RWPE2 (cell line): Measurements from ENCODE around the gene CPEB2.

Experiments used
- ATAC-seq: fragments of 200-7000 bp; cut with Tn5 transposase; 3 replicates; pipeline ENCODE4 v1.9.1; 2021; ENCODE audit warnings: low read depth
- DNase-seq: peaks from one replicate; pipeline ENCODE4 v3.0.0-alpha.2; 2020; ENCODE audit warnings: low spot score
- H3K27ac ChIP-seq: fragments of 450-650 bp; 2 replicates; pipeline ENCODE4 v1.5.1; 2017; ENCODE audit warnings: mild to moderate bottlenecking; ENCODE audit not compliant: poor library complexity, severe bottlenecking
- H3K27me3 ChIP-seq: fragments of 250-450 bp; sonication (Bioruptor Pico); 2 replicates; pipeline ENCODE4 v1.5.1; 2021; ENCODE audit warnings: mild to moderate bottlenecking, moderate library complexity; ENCODE audit not compliant: insufficient read depth, poor library complexity, severe bottlenecking
- H3K36me3 ChIP-seq: fragments of 250-450 bp; sonication (Bioruptor Pico); 2 replicates; pipeline ENCODE4 v1.5.1; 2020; ENCODE audit warnings: low read depth, mild to moderate bottlenecking, moderate library complexity
- H3K4me1 ChIP-seq: fragments of 250-450 bp; sonication (Bioruptor Pico); 2 replicates; pipeline ENCODE4 v1.5.1; 2021; ENCODE audit warnings: mild to moderate bottlenecking, moderate library complexity; ENCODE audit not compliant: insufficient read depth, poor library complexity, severe bottlenecking
- H3K4me3 ChIP-seq: fragments of 250-450 bp; sonication (Bioruptor Pico); 2 replicates; pipeline ENCODE4 v1.5.1; 2021; ENCODE audit warnings: mild to moderate bottlenecking, moderate library complexity; ENCODE audit not compliant: severe bottlenecking
- H3K9me3 ChIP-seq: fragments of 250-450 bp; sonication (Bioruptor Pico); 2 replicates; pipeline ENCODE4 v1.5.1; 2021; ENCODE audit warnings: mild to moderate bottlenecking, moderate library complexity; ENCODE audit not compliant: severe bottlenecking
- TF ChIP-seq, protein P1 (sequence below): fragments of 450-650 bp; IDR thresholded peaks from one replicate; pipeline ENCODE4 v1.5.1; 2017; ENCODE audit warnings: mild to moderate bottlenecking, moderate library complexity; ENCODE audit not compliant: poor library complexity, severe bottlenecking

CPEB2 gene

DNA sequence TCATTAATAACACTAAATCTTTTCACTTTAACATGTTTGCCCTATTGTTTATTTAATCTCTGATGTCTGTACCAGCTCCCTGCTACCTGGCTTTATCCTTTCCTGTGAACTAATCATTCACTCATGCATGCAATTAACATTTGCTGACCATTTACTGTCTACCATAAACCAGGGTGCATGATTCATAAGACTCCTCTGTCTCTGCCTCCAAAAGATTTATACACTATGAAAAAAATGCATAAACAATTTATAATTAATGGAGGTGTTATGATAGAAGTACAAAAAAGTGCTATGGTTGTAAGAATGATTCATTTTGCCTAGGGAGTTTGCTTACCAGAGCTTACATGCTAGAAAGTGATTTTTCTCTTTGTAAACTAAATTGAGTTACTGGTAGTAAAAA lies 24.5 kb upstream of the CPEB2 start:
- no peak for ATAC-seq
- H3K4me3 ChIP-seq = no peak overlapping the region
- no peaks in the 10 kb centered on the region for H3K4me1 ChIP-seq
- no peak overlapping the region for H3K27ac ChIP-seq
- no peaks in the 10 kb centered on the region for H3K27me3 ChIP-seq
- DNase-seq = no peak
- no peaks in the 10 kb centered on the region for H3K9me3 ChIP-seq
- H3K36me3 ChIP-seq = no peaks in the 10 kb centered on the region
- TF ChIP-seq, protein P1, sequence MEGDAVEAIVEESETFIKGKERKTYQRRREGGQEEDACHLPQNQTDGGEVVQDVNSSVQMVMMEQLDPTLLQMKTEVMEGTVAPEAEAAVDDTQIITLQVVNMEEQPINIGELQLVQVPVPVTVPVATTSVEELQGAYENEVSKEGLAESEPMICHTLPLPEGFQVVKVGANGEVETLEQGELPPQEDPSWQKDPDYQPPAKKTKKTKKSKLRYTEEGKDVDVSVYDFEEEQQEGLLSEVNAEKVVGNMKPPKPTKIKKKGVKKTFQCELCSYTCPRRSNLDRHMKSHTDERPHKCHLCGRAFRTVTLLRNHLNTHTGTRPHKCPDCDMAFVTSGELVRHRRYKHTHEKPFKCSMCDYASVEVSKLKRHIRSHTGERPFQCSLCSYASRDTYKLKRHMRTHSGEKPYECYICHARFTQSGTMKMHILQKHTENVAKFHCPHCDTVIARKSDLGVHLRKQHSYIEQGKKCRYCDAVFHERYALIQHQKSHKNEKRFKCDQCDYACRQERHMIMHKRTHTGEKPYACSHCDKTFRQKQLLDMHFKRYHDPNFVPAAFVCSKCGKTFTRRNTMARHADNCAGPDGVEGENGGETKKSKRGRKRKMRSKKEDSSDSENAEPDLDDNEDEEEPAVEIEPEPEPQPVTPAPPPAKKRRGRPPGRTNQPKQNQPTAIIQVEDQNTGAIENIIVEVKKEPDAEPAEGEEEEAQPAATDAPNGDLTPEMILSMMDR = no peak

DNA sequence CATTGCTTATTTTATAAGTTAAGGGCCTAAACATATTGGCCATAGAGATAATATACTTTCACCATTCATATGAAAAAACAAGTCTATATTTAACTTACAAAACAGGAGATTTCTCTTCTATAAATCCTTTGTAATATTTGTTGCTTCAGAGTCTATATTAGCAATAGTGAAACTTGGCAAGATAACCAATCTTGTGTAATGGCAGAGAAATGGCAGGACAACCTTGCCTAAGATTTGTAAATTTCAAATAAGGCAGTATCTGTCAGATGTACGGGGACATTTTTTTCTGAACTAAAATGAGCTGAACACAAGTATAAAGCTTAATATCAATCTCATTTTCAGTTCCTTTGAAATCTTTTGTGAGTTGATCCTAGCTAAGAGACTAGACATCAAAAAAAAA lies 17.8 kb upstream of the CPEB2 start:
- H3K27me3 ChIP-seq = no peaks in the 10 kb centered on the region
- H3K36me3 ChIP-seq = no peaks in the 10 kb centered on the region
- H3K27ac ChIP-seq = no peak overlapping the region
- no peak for ATAC-seq
- H3K4me1 ChIP-seq = no peaks in the 10 kb centered on the region
- no peaks in the 10 kb centered on the region for H3K9me3 ChIP-seq
- TF ChIP-seq, protein P1 = no peak
- DNase-seq = no peak
- H3K4me3 ChIP-seq = no peak overlapping the region

DNA sequence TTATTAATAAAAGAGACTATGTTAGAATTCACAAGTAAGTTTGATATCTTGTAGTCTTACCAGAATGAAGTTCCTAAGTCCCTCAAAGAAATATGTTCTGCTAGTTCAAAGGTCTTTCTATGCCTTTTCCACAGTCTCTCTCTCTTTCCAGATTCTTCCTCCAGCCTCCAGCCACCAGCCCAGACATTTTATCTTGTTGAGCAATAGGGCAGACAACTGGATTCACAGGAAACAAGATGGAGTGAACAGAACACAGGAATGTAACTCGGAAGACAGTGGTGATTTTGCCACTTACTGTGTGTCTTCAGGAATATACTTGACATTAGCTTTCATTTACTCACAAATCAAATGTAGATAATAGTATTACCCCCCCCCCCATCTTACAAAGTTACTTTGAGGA lies 17.1 kb upstream of the CPEB2 start:
- ATAC-seq (no peak), DNase-seq (no peak)
- no peaks in the 10 kb centered on the region for H3K9me3 ChIP-seq
- H3K27ac ChIP-seq = no peak overlapping the region
- H3K4me1 ChIP-seq = no peaks in the 10 kb centered on the region
- H3K4me3 ChIP-seq = no peak overlapping the region
- no peaks in the 10 kb centered on the region for H3K27me3 ChIP-seq
- TF ChIP-seq, protein P1 = no peak
- no peaks in the 10 kb centered on the region for H3K36me3 ChIP-seq

DNA sequence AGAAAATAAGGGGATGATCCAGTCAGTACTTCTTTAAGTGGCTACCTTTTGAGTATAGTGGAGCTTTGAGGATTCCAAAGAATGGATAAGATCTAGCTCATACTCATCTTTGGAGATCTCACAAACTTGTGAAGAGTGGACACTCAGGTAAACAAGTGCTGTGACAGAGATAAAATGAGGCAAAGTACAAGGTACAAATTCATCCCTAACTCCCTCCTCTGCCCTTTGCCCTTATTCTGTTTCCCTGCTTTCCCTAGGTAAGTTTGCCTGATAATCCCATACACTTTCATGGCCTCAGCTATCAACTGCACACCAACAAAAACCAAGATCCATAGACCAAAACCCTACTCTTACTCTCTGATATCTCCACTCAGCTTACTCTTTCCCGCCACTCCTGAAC lies 16.4 kb upstream of the CPEB2 start:
- H3K4me1 ChIP-seq = no peaks in the 10 kb centered on the region
- ATAC-seq (no peak), DNase-seq (no peak)
- no peak overlapping the region for H3K27ac ChIP-seq
- TF ChIP-seq, protein P1 = no peak
- H3K4me3 ChIP-seq = no peak overlapping the region
- no peaks in the 10 kb centered on the region for H3K36me3 ChIP-seq
- H3K9me3 ChIP-seq = no peaks in the 10 kb centered on the region
- no peaks in the 10 kb centered on the region for H3K27me3 ChIP-seq

DNA sequence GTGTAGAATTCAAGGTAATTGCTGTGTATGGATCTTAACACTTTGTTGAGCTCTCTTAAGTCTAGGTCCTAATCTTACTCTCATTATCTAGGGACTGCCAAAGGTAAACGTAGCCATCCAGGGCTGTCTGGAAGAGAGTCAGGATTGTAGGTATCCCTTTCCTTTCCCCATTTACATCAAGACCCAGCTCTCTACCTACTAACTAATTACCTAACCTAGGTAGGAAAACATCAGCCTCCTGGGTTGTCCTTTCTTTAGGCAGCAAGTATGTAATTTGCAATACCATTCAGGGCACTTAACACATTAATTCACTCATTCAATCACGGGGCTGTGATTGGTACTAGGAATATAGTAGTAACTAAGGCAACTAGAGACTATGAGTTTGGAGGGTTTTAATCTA lies 15.2 kb upstream of the CPEB2 start:
- no peak for ATAC-seq
- no peak for DNase-seq
- TF ChIP-seq, protein P1 = no peak
- Histone ChIP-seq H3K4me1 (no peaks in the 10 kb centered on the region), H3K36me3 (no peaks in the 10 kb centered on the region), H3K27ac (no peak overlapping the region), H3K4me3 (no peak overlapping the region), H3K9me3 (no peaks in the 10 kb centered on the region), H3K27me3 (no peaks in the 10 kb centered on the region)
